GM23338 (cell line): ENCODE results near the gene STX1A. TPM values are rescaled to one million over a fixed set of nuclear protein-coding genes. Genes with fewer than 3 reads are reported as not detected.
A peak's percentile ranks its signal among the peaks of the same experiment; 100 is the strongest.

Experiments
- ATAC-seq: fragments of 200-7000 bp; cut with Tn5 transposase; 3 replicates; pipeline ENCODE4 v1.9.1; 2020
- DNase-seq: peaks from one replicate; pipeline ENCODE4 v3.0.0-alpha.2; 2015; ENCODE audit warnings: low spot score
- H2AFZ ChIP-seq: fragments of 200-600 bp; sonication (generic); 2 replicates; pipeline ENCODE4 v1.8.0; 2016; ENCODE audit warnings: antibody characterized with exemption, mild to moderate bottlenecking, moderate library complexity
- H3F3A ChIP-seq: fragments of 200-600 bp; sonication (generic); replicated peaks from 2 replicates; pipeline ENCODE4 v1.8.0; 2017; ENCODE audit warnings: antibody characterized with exemption, mixed run types, low read depth
- H3K27ac ChIP-seq: fragments of 200-600 bp; sonication (generic); 2 replicates; pipeline ENCODE4 v1.6.1; 2016; ENCODE audit warnings: low read depth
- H3K27me3 ChIP-seq: fragments of 200-600 bp; sonication (generic); 2 replicates; pipeline ENCODE4 v1.8.0; 2016; ENCODE audit warnings: mild to moderate bottlenecking, mixed run types, moderate library complexity; ENCODE audit not compliant: insufficient read depth
- H3K36me3 ChIP-seq: fragments of 200-600 bp; sonication (generic); 2 replicates; pipeline ENCODE4 v1.8.0; 2016; ENCODE audit warnings: mild to moderate bottlenecking; ENCODE audit not compliant: insufficient read depth
- H3K4me1 ChIP-seq: fragments of 200-600 bp; sonication (generic); 2 replicates; pipeline ENCODE4 v1.8.0; 2016; ENCODE audit warnings: mild to moderate bottlenecking, moderate library complexity; ENCODE audit not compliant: insufficient read depth
- H3K4me2 ChIP-seq: fragments of 200-600 bp; sonication (generic); 2 replicates; pipeline ENCODE4 v1.7.1; 2017; ENCODE audit warnings: mixed run types
- H3K4me3 ChIP-seq: fragments of 200-600 bp; sonication (generic); 2 replicates; pipeline ENCODE4 v1.6.1; 2016; ENCODE audit warnings: mixed run types
- H3K79me2 ChIP-seq: fragments of 200-600 bp; sonication (generic); replicated peaks from 2 replicates; pipeline ENCODE4 v1.8.0; 2017; ENCODE audit warnings: mild to moderate bottlenecking; ENCODE audit not compliant: insufficient read depth
- H3K9me2 ChIP-seq: fragments of 200-600 bp; sonication (generic); 2 replicates; pipeline ENCODE4 v1.8.0; 2017; ENCODE audit not compliant: insufficient read depth
- H4K20me1 ChIP-seq: fragments of 200-600 bp; sonication (generic); replicated peaks from 2 replicates; pipeline ENCODE4 v1.8.0; 2017; ENCODE audit warnings: mild to moderate bottlenecking; ENCODE audit not compliant: insufficient read depth
- H3K27ac Mint-ChIP-seq: 2 replicates; pipeline ENCODE4 v1.8.0; 2020; ENCODE audit warnings: inconsistent platforms, mild to moderate bottlenecking, moderate library complexity, mixed read lengths
- H3K27me3 Mint-ChIP-seq: 3 replicates; pipeline ENCODE4 v1.8.0; 2022; ENCODE audit warnings: low read depth, mild to moderate bottlenecking, moderate library complexity, mixed read lengths, inconsistent platforms; ENCODE audit not compliant: insufficient read depth, poor library complexity
- H3K36me3 Mint-ChIP-seq: 3 replicates; pipeline ENCODE4 v1.8.0; 2021; ENCODE audit warnings: low read depth, mild to moderate bottlenecking, inconsistent platforms, moderate library complexity, mixed read lengths
- H3K4me1 Mint-ChIP-seq: 3 replicates; pipeline ENCODE4 v1.8.0; 2020; ENCODE audit warnings: mild to moderate bottlenecking, inconsistent platforms, mixed read lengths
- H3K4me3 Mint-ChIP-seq: 3 replicates; pipeline ENCODE4 v1.8.0; 2021; ENCODE audit warnings: moderate library complexity, mild to moderate bottlenecking, inconsistent platforms, mixed read lengths
- H3K9me3 Mint-ChIP-seq: 3 replicates; pipeline ENCODE4 v1.8.0; 2020; ENCODE audit warnings: moderate library complexity, mild to moderate bottlenecking, inconsistent platforms, mixed read lengths
- CREB1 ChIP-seq: fragments of 250-450 bp; sonication (Bioruptor Pico); IDR thresholded peaks from 2 replicates; pipeline ENCODE4 v1.5.0; 2020; ENCODE audit warnings: low read depth, mild to moderate bottlenecking, moderate library complexity
- ETS1 ChIP-seq: IDR thresholded peaks from 2 replicates; pipeline ENCODE4 v1.6.1; 2016; ENCODE audit warnings: antibody characterized with exemption
- EZH2 ChIP-seq: fragments of 200-600 bp; sonication (generic); IDR thresholded peaks from one replicate; pipeline ENCODE4 v1.8.0; 2017; ENCODE audit warnings: antibody characterized with exemption, mild to moderate bottlenecking, low read depth; ENCODE audit not compliant: unreplicated experiment
- EZH2phosphoT487 ChIP-seq: fragments of 200-600 bp; sonication (generic); IDR thresholded peaks from one replicate; pipeline ENCODE4 v1.8.1; 2018; ENCODE audit warnings: antibody characterized with exemption; ENCODE audit not compliant: unreplicated experiment
- JUNB ChIP-seq: IDR thresholded peaks from one replicate; pipeline ENCODE4 v1.6.1; 2016; ENCODE audit warnings: antibody characterized with exemption; ENCODE audit not compliant: unreplicated experiment
- NANOG ChIP-seq: IDR thresholded peaks from 2 replicates; pipeline ENCODE4 v1.6.1; 2016; ENCODE audit warnings: antibody characterized with exemption, borderline replicate concordance
- POLR2AphosphoS5 ChIP-seq: IDR thresholded peaks from 2 replicates; pipeline ENCODE4 v1.6.1; 2016; ENCODE audit warnings: antibody characterized with exemption, low read depth
- ZNF114 ChIP-seq: fragments of 250-450 bp; sonication (Bioruptor Pico); IDR thresholded peaks from 2 replicates; pipeline ENCODE4 v1.5.0; 2020; ENCODE audit warnings: mild to moderate bottlenecking, moderate library complexity
- ZNF331 ChIP-seq: fragments of 250-450 bp; sonication (Bioruptor Pico); IDR thresholded peaks from 2 replicates; pipeline ENCODE4 v1.5.0; 2020; ENCODE audit warnings: low read depth, mild to moderate bottlenecking, moderate library complexity
- ZNF462 ChIP-seq: fragments of 250-450 bp; sonication (Bioruptor Pico); IDR thresholded peaks from 2 replicates; pipeline ENCODE4 v1.5.0; 2020; ENCODE audit warnings: mild to moderate bottlenecking, moderate library complexity
- polyA plus RNA-seq: library from polyadenylated mRNA; unstranded; fragments of >200 nt; fragmentation: Nextera tagmentation; extraction: Ambion mirVana; gene quantifications from 2 replicates; pipeline ENCODE4 v1.2.1, GENCODE V29; 2016
- total RNA-seq: library from RNA; depleted of rRNA; stranded (reverse); fragments of >200 nt; shearing (Covaris generic); gene quantifications from 2 replicates; pipeline ENCODE4 v1.2.3, GENCODE V29; 2014

The STX1A gene
- total and polyA plus RNA-seq, 2 experiments from 2014 or later: 9.1 to 19.8 TPM

- Mint-ChIP-seq H3K4me1 (peaks cover 11% of the 10 kb centered on the region), H3K4me3 (no peak overlapping the region), H3K36me3 (no peaks in the 10 kb centered on the region), H3K27me3 (peaks cover 5% of the 10 kb centered on the region), H3K27ac (no peak overlapping the region), H3K9me3 (no peaks in the 10 kb centered on the region)
- peaks cover 9% of the 10 kb centered on the region for H3K4me1 ChIP-seq
- no peaks in the 10 kb centered on the region for H4K20me1 ChIP-seq
- H3F3A ChIP-seq: no peaks in the 10 kb centered on the region
- no peak overlapping the region for H3K4me3 ChIP-seq
- H3K36me3 ChIP-seq: no peaks in the 10 kb centered on the region
- TF ChIP-seq POLR2AphosphoS5: peak; percentile 15; the same call in 1 of the 2 replicates
- no peak for TF ChIP-seq ETS1
- no peaks in the 10 kb centered on the region for H3K27me3 ChIP-seq
- 0 out of 2 replicates have a peak overlapping the region, but pooled peaks have one; percentile 14 for H2AFZ ChIP-seq
- H3K27ac ChIP-seq: 0 out of 2 replicates have a peak overlapping the region, but pooled peaks have one; percentile 45
- peak; percentile 94 for ATAC-seq
- H3K79me2 ChIP-seq: no peaks in the 10 kb centered on the region
- H3K4me2 ChIP-seq: peak overlapping the region; percentile 43; the same call in 1 of the 2 replicates
- DNase-seq: peak; percentile 78
- no peaks in the 10 kb centered on the region for H3K9me2 ChIP-seq
Measured at GRCh38 chr7:73761854-73762658, 42.6 kb upstream of the STX1A start.

GRCh38 chr7:73758581-73759138 lies 39.2 kb upstream of the STX1A start:
- Mint-ChIP-seq H3K36me3 (no peaks in the 10 kb centered on the region), H3K4me3 (no peak overlapping the region), H3K9me3 (no peaks in the 10 kb centered on the region), H3K4me1 (peaks cover 11% of the 10 kb centered on the region), H3K27me3 (peaks cover 5% of the 10 kb centered on the region), H3K27ac (no peak overlapping the region)
- DNase-seq: no peak
- no peaks in the 10 kb centered on the region for H3K27me3 ChIP-seq
- no peaks in the 10 kb centered on the region for H4K20me1 ChIP-seq
- no peak overlapping the region for H3K4me2 ChIP-seq
- no peak overlapping the region for H3K4me3 ChIP-seq
- H2AFZ ChIP-seq: no peak overlapping the region
- no peak overlapping the region for H3K27ac ChIP-seq
- no peaks in the 10 kb centered on the region for H3K36me3 ChIP-seq
- no peaks in the 10 kb centered on the region for H3K79me2 ChIP-seq
- no peaks in the 10 kb centered on the region for H3F3A ChIP-seq
- H3K4me1 ChIP-seq: peaks cover 9% of the 10 kb centered on the region
- 0 out of 2 replicates have a peak, but pooled peaks cover 3% of the 10 kb centered on the region for H3K9me2 ChIP-seq
- no peak; the same call in 2 of the 3 replicates for ATAC-seq
- no peak for TF ChIP-seq NANOG
- no peak for TF ChIP-seq ETS1
- TF ChIP-seq ZNF331 (CRISPR knock-in tag): no peak
- no peak for TF ChIP-seq EZH2
- no peak for TF ChIP-seq ZNF462 (CRISPR knock-in tag)
- TF ChIP-seq EZH2phosphoT487: no peak
- no peak for TF ChIP-seq JUNB
- TF ChIP-seq POLR2AphosphoS5: no peak
- TF ChIP-seq CREB1 (CRISPR knock-in tag): no peak
- TF ChIP-seq ZNF114 (CRISPR knock-in tag): no peak
